GM12878 (cell line): ENCODE results near the gene COX6A2. TPM values are rescaled to one million over a fixed set of nuclear protein-coding genes. Genes with fewer than 3 reads are reported as not detected.

ENCODE experiments used
- ATAC-seq: fragments of 200-7000 bp; cut with Tn5 transposase; 3 replicates; pipeline ENCODE4 v1.9.1; 2020; ENCODE audit warnings: mild to moderate bottlenecking, moderate library complexity
- BruUV-seq: library from RNA; stranded (reverse); fragments of 400-500 nt; replicated peaks from 2 replicates; lab custom pipeline; 2021; lab: Mats Ljungman, UMichigan
- CTCF ChIA-PET: fragments of 300-600 bp; sonication (Branson Sonifier 250); formaldehyde crosslinking; extraction: SDS; loops from one replicate; lab custom pipeline; 2021; ENCODE audit warnings: inconsistent platforms; lab: Yijun Ruan, JAX
- POLR2A ChIA-PET: fragments of 350-600 bp; formaldehyde crosslinking; extraction: SDS; loops from one replicate; lab custom pipeline; 2021; ENCODE audit warnings: inconsistent platforms; lab: Charles Lee
- RAD21 ChIA-PET: fragments of 300-600 bp; sonication (Branson Sonifier 250); formaldehyde crosslinking; loops from one replicate; lab custom pipeline; 2023; ENCODE audit warnings: antibody characterized with exemption; ENCODE audit not compliant: unreplicated experiment; lab: Charles Lee
- SMC1A ChIA-PET: fragments of 300-600 bp; sonication (Branson Sonifier 250); formaldehyde crosslinking; loops from one replicate; lab custom pipeline; 2023; ENCODE audit not compliant: unreplicated experiment, uncharacterized antibody; lab: Charles Lee
- DNase-seq: peaks from one replicate; pipeline ENCODE4 v3.0.0-alpha.2; 2011; ENCODE audit warnings: low read depth, low spot score
- FAIRE-seq: peaks from 3 replicates; lab custom pipeline; 2011; peaks lifted over from hg19 to GRCh38; lab: Jason Lieb, UNC
- H2AFZ ChIP-seq: 2 replicates; pipeline ENCODE4 v1.6.0; 2011; ENCODE audit warnings: low read depth, low read length, control low read depth; ENCODE audit not compliant: control insufficient read depth
- H3K27ac ChIP-seq: 2 replicates; pipeline ENCODE4 v1.5.1; 2011; ENCODE audit warnings: control low read depth; ENCODE audit not compliant: control insufficient read depth, insufficient read depth
- H3K27me3 ChIP-seq, 2 experiments: replicated peaks in 1 of 2; 2 replicates each; pipeline versions ENCODE4 v1.6.0 to v1.6.1; 2011; ENCODE audit warnings: low read length in 1 of 2; ENCODE audit not compliant: control insufficient read depth in 2 of 2, insufficient read depth in 2 of 2
- H3K36me3 ChIP-seq, 2 experiments: 2 replicates each; pipeline ENCODE4 v1.5.1; 2011; ENCODE audit warnings: low read length in 1 of 2; ENCODE audit not compliant: control insufficient read depth in 2 of 2, insufficient read depth in 2 of 2
- H3K4me1 ChIP-seq: 2 replicates; pipeline ENCODE4 v1.6.1; 2011; ENCODE audit warnings: mild to moderate bottlenecking, low read length, moderate library complexity, mixed read lengths; ENCODE audit not compliant: control insufficient read depth, insufficient read depth
- H3K4me2 ChIP-seq: 2 replicates; pipeline ENCODE4 v1.6.0; 2011; ENCODE audit warnings: control low read depth; ENCODE audit not compliant: control insufficient read depth, insufficient read depth
- H3K4me3 ChIP-seq: fragments of 200-600 bp; sonication (generic); 2 replicates; pipeline ENCODE4 v1.5.1; 2016
- H3K79me2 ChIP-seq: 2 replicates; pipeline ENCODE4 v1.6.0; 2011; ENCODE audit warnings: low read length; ENCODE audit not compliant: control insufficient read depth, insufficient read depth
- H3K9ac ChIP-seq: 2 replicates; pipeline ENCODE4 v1.8.0; 2011; ENCODE audit warnings: low read length, control low read depth, mixed read lengths; ENCODE audit not compliant: control insufficient read depth, insufficient read depth
- H3K9me3 ChIP-seq: replicated peaks from 3 replicates; pipeline ENCODE4 v1.5.1; 2011; ENCODE audit warnings: mild to moderate bottlenecking, low read length; ENCODE audit not compliant: control insufficient read depth, insufficient read depth
- H4K20me1 ChIP-seq: 2 replicates; pipeline ENCODE4 v1.6.0; 2011; ENCODE audit not compliant: control insufficient read depth, insufficient read depth
- CHD2 ChIP-seq: IDR thresholded peaks from 2 replicates; pipeline ENCODE4 v1.6.1; 2011; ENCODE audit warnings: low read depth, low read length, improper control_type of control experiment, borderline replicate concordance
- GABPA ChIP-seq: IDR thresholded peaks from 2 replicates; pipeline ENCODE4 v1.6.1; 2014; ENCODE audit warnings: antibody characterized with exemption, low read depth, mild to moderate bottlenecking, inconsistent platforms
- GATAD2B ChIP-seq: fragments of 450-650 bp; conservative IDR thresholded peaks from 2 replicates; pipeline ENCODE4 v1.6.1; 2017; ENCODE audit warnings: low read depth, mild to moderate bottlenecking, moderate library complexity
- IKZF2 ChIP-seq, 2 experiments: fragments of 450-650 bp; IDR thresholded peaks; 2 replicates each; pipeline ENCODE4 v1.6.1; 2017; ENCODE audit warnings: mild to moderate bottlenecking in 2 of 2, moderate library complexity in 2 of 2
- JUND ChIP-seq: IDR thresholded peaks from 2 replicates; pipeline ENCODE4 v1.6.1; 2012; ENCODE audit warnings: low read depth, mild to moderate bottlenecking, low read length, improper control_type of control experiment, moderate library complexity
- KDM1A ChIP-seq: fragments of 200-600 bp; sonication (generic); IDR thresholded peaks from 2 replicates; pipeline ENCODE4 v1.6.1; 2016; ENCODE audit warnings: borderline replicate concordance
- NBN ChIP-seq: fragments of 450-650 bp; IDR thresholded peaks from 2 replicates; pipeline ENCODE4 v1.6.1; 2016
- NR2C1 ChIP-seq: fragments of 450-650 bp; IDR thresholded peaks from 2 replicates; pipeline ENCODE4 v1.6.1; 2017; ENCODE audit warnings: antibody characterized with exemption, mild to moderate bottlenecking, moderate library complexity
- NR2C2 ChIP-seq: IDR thresholded peaks from 2 replicates; pipeline ENCODE4 v1.6.1; 2011; ENCODE audit warnings: borderline replicate concordance, low read depth; ENCODE audit not compliant: control insufficient read depth, insufficient read length
- PAX5 ChIP-seq: IDR thresholded peaks from 2 replicates; pipeline ENCODE4 v1.6.1; 2011; ENCODE audit warnings: low read depth, low read length, borderline replicate concordance
- POLR2AphosphoS5 ChIP-seq: IDR thresholded peaks from 2 replicates; pipeline ENCODE4 v1.6.1; 2011; ENCODE audit warnings: mild to moderate bottlenecking, low read length, inconsistent platforms
- SIX5 ChIP-seq: IDR thresholded peaks from 2 replicates; pipeline ENCODE4 v1.6.1; 2011; ENCODE audit warnings: mild to moderate bottlenecking, low read depth, low read length, moderate library complexity; ENCODE audit not compliant: severe bottlenecking
- ZNF687 ChIP-seq: fragments of 450-650 bp; IDR thresholded peaks from 2 replicates; pipeline ENCODE4 v1.6.1; 2017; ENCODE audit warnings: mild to moderate bottlenecking, moderate library complexity
- WGBS: methylation state at CpG from one replicate; pipeline ENCODE4 v1.1.6; 2016; ENCODE audit warnings: low lambda C conversion rate; ENCODE audit not compliant: insufficient replicate concordance, insufficient coverage; ENCODE audit errors: missing lambda C conversion rate; 5-methylcytosine and 5-hydroxymethylcytosine counted together
- in situ Hi-C: fragments of 300-500 bp; cut with MboI; formaldehyde crosslinking; loops from 9 replicates; pipeline ENCODE4 v1.14.3; 2018; ENCODE audit warnings: mixed read lengths
- intact Hi-C: fragments of 100-400 bp; cut with micrococcal nuclease; formaldehyde crosslinking; loops from one replicate; pipeline ENCODE4 v1.14.2; 2022; ENCODE audit not compliant: unreplicated experiment
- polyA plus RNA-seq, 11 experiments: library from polyadenylated mRNA; depleted of rRNA in 4 of 11; unstranded in 6 of 11; stranded (reverse) in 5 of 11; fragments of >200 nt; fragmentation: Nextera tagmentation in 4 of 11; fragmentation: Illumina TruSeq in 1 of 11; extraction: Ambion mirVana in 4 of 11; extraction: Trizol in 1 of 11; gene quantifications; 1 replicate in 1 of 11; 2 replicates in 10 of 11; pipeline versions ENCODE4 v1.2.1 to v1.2.3, GENCODE V29; 2011 to 2016; ENCODE audit warnings: inconsistent platforms in 2 of 11, missing spikeins in 2 of 11, low read depth in 1 of 11
- total RNA-seq, 4 experiments: library from RNA; depleted of rRNA in 3 of 4; stranded (reverse); fragments of >200 nt in 3 of 4; fragmentation: Illumina TruSeq in 1 of 4; extraction: Trizol in 1 of 4; gene quantifications; 2 replicates each; pipeline versions ENCODE4 v1.2.1 to v1.2.3, GENCODE V29; 2013 to 2021

Gene COX6A2
- total and polyA plus RNA-seq, 10 of the 15 experiments (the other 5 are each of a cell fraction or from before 2014, with no cell fraction given), result not detected

DNA sequence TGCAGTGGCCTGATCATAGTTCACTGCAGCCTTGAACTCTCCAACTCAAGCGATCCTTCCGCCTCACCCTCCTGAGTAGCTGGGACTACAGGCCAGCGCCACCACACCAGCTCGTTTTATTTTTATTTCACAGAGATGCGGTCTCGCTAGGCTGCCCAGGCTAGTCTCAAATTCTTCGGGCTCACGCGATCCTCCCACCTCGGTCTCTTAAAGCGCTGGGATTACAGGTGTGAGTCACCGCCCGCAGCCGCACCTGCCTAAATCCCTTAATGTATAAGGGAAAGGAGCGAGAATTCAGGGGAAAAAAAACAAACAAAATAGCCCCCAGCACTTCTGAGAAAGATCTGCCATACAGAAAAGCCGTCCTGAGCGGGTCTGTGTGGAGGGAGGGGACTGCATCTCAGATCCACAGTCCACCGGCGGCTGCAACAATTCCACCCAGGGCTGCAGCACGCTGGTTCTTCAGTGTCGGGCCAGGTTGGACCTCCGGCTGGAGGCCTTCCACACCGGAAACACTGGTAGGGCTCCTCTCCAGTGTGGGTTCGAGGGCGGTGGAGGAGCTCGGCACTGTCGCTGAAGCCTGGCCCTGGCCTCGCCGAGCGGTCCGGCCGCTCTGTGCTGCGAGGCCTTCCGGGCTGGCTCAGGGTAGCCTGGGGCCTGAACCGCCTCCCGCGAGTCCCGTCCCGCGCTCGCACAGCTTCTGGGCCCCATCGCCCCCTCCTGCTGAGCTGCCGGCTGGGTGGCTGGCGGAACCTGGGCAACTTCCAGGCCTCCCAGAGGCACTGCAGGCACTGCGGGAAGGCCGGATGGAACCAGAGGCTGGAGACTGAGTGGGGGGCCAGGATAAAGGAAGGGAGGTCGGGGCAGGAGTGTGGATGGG is 7.4 kb upstream of the COX6A2 start (continued):
- TF ChIP-seq SIX5, result no peak
- no peak for TF ChIP-seq NR2C1
- TF ChIP-seq NR2C2, result no peak
- no peak for TF ChIP-seq JUND

DNA sequence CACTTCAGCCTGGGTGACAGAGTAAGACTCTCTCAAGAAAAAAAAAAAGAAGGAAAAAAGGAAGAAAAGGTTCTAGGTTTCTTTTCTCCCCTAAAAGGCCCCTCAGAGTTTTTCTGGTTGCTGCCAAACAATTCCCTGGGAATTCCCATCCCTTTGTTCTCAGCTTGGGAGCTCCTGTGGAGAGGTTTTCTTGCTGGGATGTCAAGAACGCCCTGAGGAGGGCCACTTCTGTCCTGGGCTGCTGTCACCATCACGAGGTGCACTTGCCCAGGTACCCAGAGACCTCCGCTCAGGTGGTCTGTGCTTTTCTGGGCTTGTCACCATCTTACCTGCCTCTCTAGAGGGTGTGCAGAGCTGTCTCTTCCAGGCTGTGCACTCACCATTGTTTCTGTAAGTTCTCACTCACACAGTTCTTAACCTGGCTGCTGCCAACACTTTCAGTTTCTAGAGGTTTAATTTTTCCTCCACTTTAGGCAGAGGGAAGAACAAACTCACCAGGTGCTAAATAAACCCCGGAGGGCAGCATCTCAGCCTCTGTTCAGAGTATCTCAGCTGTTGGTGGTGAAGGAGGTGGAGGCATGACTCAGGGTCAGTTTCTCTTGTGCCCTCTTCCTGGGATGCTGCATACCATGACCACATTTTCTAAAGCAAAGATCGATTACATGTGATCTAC is 2.4 kb upstream of the COX6A2 start:
- H3K36me3 ChIP-seq, result no peaks in the 10 kb centered on the region
- no TSS peak for BruUV-seq
- ChIA-PET POLR2A (interaction anchor here (0.8 to 1.8 kb wide), 6 partner anchors 8 to 248 kb away, joined by 3 to 7 read pairs (median 4); no protein-coding TSS in a partner anchor), SMC1A (interaction anchor here (0.9 to 5.2 kb wide), 9 partner anchors 8 to 250 kb away, joined by 3 to 31 read pairs (median 6); partner anchors contain the start of genes FUS and ZNF843), CTCF (interaction anchor here (0.5 to 4.8 kb wide), 16 partner anchors 10 to 488 kb away, joined by 3 to 20 read pairs (median 3); partner anchors contain the start of gene ZNF843), RAD21 (interaction anchor here (0.7 to 3.2 kb wide), 5 partner anchors 9 to 289 kb away, joined by 3 to 20 read pairs (median 4); partner anchors contain the start of gene ZNF843)
- no peak for DNase-seq
- H3K4me3 ChIP-seq, result no peak overlapping the region
- no peaks in the 10 kb centered on the region for H4K20me1 ChIP-seq
- no peak for FAIRE-seq
- H3K27ac ChIP-seq, result no peak overlapping the region
- no peak overlapping the region for H3K9ac ChIP-seq
- WGBS, result 15% methylated on average over 5 of the region's 5 CpGs
- no peak for TF ChIP-seq IKZF2 (IDR thresholded peaks at IDR 0.05)
- TF ChIP-seq KDM1A, result no peak
- no peak for TF ChIP-seq PAX5
- TF ChIP-seq POLR2AphosphoS5, result no peak
- TF ChIP-seq ZNF687, result no peak
- no peak for TF ChIP-seq GABPA
- TF ChIP-seq NBN, result no peak
- no peak for TF ChIP-seq CHD2
- no peak for TF ChIP-seq GATAD2B
- intact Hi-C loops (no loop called here), in situ Hi-C loops (loop anchor here (25.0 kb wide), 1 partner anchor 443 kb away; the partner anchor contains the start of gene HSD3B7)
- no peaks in the 10 kb centered on the region for H3K27me3 ChIP-seq
- no peaks in the 10 kb centered on the region for H3K9me3 ChIP-seq
- H2AFZ ChIP-seq, result no peak overlapping the region
- peak; percentile 72 for ATAC-seq
- H3K79me2 ChIP-seq, result no peaks in the 10 kb centered on the region
- no peaks in the 10 kb centered on the region for H3K4me1 ChIP-seq
- 0 out of 2 replicates have a peak overlapping the region, but pooled peaks have one; percentile 15 for H3K4me2 ChIP-seq
